Right kidney (tissue), 1 donor: ENCODE measurements around the gene LMCD1.

Source experiments
- DNase-seq: peaks from one replicate; pipeline ENCODE4 v3.0.0-alpha.2; 2016

LMCD1 gene

GRCh38 chr3:8536096-8537056 lies 34.8 kb downstream of the LMCD1 start:
- peak; percentile 25 for DNase-seq

GRCh38 chr3:8537440-8537839 lies 35.8 kb downstream of the LMCD1 start:
- DNase-seq, result no peak

- no peak for DNase-seq
Observed at GRCh38 chr3:8538223-8538622, 36.6 kb downstream of the LMCD1 start.

- DNase-seq, result no peak
Observed at GRCh38 chr3:8538913-8539312, 37.3 kb downstream of the LMCD1 start.

- DNase-seq, result no peak
Observed at GRCh38 chr3:8539419-8539818, 37.8 kb downstream of the LMCD1 start.

GRCh38 chr3:8540456-8540855 lies 38.8 kb downstream of the LMCD1 start:
- DNase-seq, result no peak

- DNase-seq, result no peak
Observed at GRCh38 chr3:8541486-8541885, 39.9 kb downstream of the LMCD1 start.

- DNase-seq, result no peak
Observed at GRCh38 chr3:8542190-8543135, 40.8 kb downstream of the LMCD1 start.

GRCh38 chr3:8546609-8547008 lies 45.0 kb downstream of the LMCD1 start:
- no peak for DNase-seq

GRCh38 chr3:8548502-8549275 lies 47.1 kb downstream of the LMCD1 start:
- DNase-seq, result no peak

GRCh38 chr3:8549354-8549753 lies 47.7 kb downstream of the LMCD1 start:
- DNase-seq, result no peak

- no peak for DNase-seq
Observed at GRCh38 chr3:8550611-8551010, 49.0 kb downstream of the LMCD1 start.

- no peak for DNase-seq
Observed at GRCh38 chr3:8552223-8552762, 50.7 kb downstream of the LMCD1 start.

- DNase-seq, result no peak
Observed at GRCh38 chr3:8553405-8553804, 51.8 kb downstream of the LMCD1 start.

- DNase-seq, result peak; percentile 20
Observed at GRCh38 chr3:8554696-8555095, 53.1 kb downstream of the LMCD1 start.

GRCh38 chr3:8555113-8555661 lies 53.6 kb downstream of the LMCD1 start:
- peak; percentile 59 for DNase-seq

GRCh38 chr3:8555725-8556472 lies 54.3 kb downstream of the LMCD1 start:
- peak; percentile 44 for DNase-seq

GRCh38 chr3:8556473-8556869 lies 54.8 kb downstream of the LMCD1 start:
- DNase-seq, result no peak

- no peak for DNase-seq
Observed at GRCh38 chr3:8557298-8557697, 55.7 kb downstream of the LMCD1 start.

- no peak for DNase-seq
Observed at GRCh38 chr3:8558645-8559044, 57.0 kb downstream of the LMCD1 start.

- no peak for DNase-seq
Observed at GRCh38 chr3:8559351-8559750, 57.7 kb downstream of the LMCD1 start.
